ENCODE results near the gene SOST.
"Not testable (repeated sequence)": the region's sequence is repeated elsewhere in the genome, so short reads cannot be mapped to it uniquely, and the experiment has no call there.

Gene SOST

GRCh38 chr17:43758497-43759174 is at the start of gene SOST:
TSS of gene SOST (minus strand) at chr17:43758791. CDS start at chr17:43758741, 50 bp downstream.
- DNase-seq, result no peak

- DNase-seq, result no peak
These were observed 49.5 kb upstream of the SOST start for GRCh38 chr17:43808076-43808475.

- DNase-seq, result no peak
These were observed 46.5 kb upstream of the SOST start for GRCh38 chr17:43805117-43805516.

- no peak for DNase-seq
These were observed 45.2 kb upstream of the SOST start for GRCh38 chr17:43803758-43804157.

GRCh38 chr17:43801844-43802243 is 43.3 kb upstream of the SOST start:
- no peak for DNase-seq

GRCh38 chr17:43800736-43801135 is 42.1 kb upstream of the SOST start:
- DNase-seq, result no peak

GRCh38 chr17:43799047-43799446 is 40.5 kb upstream of the SOST start:
- DNase-seq, result no peak

- not testable (repeated sequence) for DNase-seq
These were observed 39.4 kb upstream of the SOST start for GRCh38 chr17:43798024-43798423.

GRCh38 chr17:43792668-43793067 is 34.1 kb upstream of the SOST start:
- DNase-seq, result not testable (repeated sequence)

- peak; percentile 46 for DNase-seq
These were observed 33.0 kb upstream of the SOST start for GRCh38 chr17:43791589-43791988.

GRCh38 chr17:43790311-43790940 is 31.8 kb upstream of the SOST start:
- no peak for DNase-seq

GRCh38 chr17:43789482-43789881 is 30.9 kb upstream of the SOST start:
- DNase-seq, result no peak

GRCh38 chr17:43788540-43788939 is 29.9 kb upstream of the SOST start:
- no peak for DNase-seq

GRCh38 chr17:43787728-43788127 is 29.1 kb upstream of the SOST start:
- no peak for DNase-seq

GRCh38 chr17:43784628-43785101 is 26.1 kb upstream of the SOST start:
- DNase-seq, result no peak

GRCh38 chr17:43784068-43784467 is 25.5 kb upstream of the SOST start:
- no peak for DNase-seq

- DNase-seq, result no peak
These were observed 24.5 kb upstream of the SOST start for GRCh38 chr17:43782913-43783680.

GRCh38 chr17:43780135-43780534 is 21.5 kb upstream of the SOST start, which contains the start of gene CFAP97D1:
TSS of gene CFAP97D1 (plus strand) at chr17:43780435. CDS start at chr17:43780463, 28 bp downstream.
- DNase-seq, result no peak

- peak; percentile 54 for DNase-seq
These were observed 20.8 kb upstream of the SOST start for GRCh38 chr17:43779145-43780125.

GRCh38 chr17:43778337-43779144 is 19.9 kb upstream of the SOST start, which contains the start of gene DUSP3:
TSS of gene DUSP3 (minus strand) at chr17:43778977. CDS start at chr17:43778924, 53 bp downstream.
- peak; percentile 78 for DNase-seq
